NCI-H446 (cell line): ENCODE measurements around the gene LRRC32.

Source experiments
- DNase-seq, 2 experiments: peaks; one replicate each; lab custom pipeline; 2025; lab: John Stamatoyannopoulos, UW

The LRRC32 gene

DNA sequence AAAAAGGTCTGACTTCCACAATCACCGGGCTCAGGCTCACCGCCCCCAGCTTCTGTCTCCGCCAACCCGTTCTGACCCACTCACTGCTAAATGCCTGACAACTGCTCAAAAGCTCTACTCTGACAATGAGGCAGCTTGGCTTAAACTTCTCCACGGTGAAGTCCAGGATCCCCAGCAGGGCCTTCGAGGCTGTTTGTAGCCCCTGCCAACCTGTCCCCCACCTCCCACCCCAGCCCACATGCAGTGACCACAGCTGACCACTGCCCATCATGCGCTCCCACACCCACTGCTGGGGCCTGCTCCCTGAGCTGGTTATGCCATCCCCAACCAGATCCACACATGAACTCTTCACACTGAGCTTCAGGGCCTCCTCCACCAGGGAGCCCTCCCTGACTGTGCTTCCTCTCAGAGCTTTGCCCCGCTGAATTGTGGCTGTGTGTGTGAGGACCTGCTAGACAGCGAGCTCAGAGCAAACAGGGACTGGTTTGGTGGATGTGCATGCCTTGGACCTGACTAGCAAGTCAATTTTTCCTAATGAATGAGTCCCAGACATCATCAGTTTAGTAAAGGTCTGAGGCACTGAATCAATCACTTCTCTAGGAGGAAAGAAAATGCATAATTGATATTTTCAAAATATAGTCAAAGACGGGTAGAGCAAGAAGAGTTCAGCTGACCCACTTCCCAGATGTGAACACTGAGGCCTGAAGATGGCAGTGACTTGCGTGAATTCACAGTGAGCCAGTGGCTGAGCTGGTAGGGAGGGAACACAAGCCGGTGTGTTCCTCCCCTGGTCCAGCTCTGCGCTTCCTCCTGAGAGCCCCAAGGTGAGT is 7.7 kb downstream of the LRRC32 start:
- no peak for DNase-seq

DNA sequence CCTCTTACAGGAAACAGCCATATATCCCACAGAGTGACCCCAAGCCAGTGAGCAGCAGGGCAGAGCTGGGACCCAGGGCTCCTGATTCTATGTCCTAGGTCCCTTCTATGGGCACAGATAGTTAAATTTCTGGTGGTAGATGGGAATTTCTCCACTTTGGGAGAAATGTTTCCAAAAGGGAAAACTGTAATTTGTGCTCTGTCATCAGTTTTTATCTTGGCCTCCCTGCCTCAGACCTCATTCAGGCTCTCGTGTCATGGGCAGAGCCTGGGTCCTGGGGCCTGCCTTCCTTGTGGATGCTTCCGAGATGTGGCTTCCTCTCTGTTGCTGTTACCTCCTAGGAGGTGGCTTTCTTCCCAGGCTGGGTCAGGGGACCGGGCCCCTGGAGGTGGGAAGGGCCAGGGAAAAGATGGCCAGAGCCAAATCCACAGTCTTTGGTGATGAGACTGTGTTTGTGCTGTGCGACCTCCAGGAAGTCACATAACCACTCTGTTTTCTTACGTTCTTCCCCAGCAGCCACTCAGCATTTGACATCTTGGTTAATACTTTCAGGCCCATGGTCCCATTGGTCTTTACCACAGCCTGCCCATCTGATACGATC is 8.6 kb downstream of the LRRC32 start:
- no peak for DNase-seq

DNA sequence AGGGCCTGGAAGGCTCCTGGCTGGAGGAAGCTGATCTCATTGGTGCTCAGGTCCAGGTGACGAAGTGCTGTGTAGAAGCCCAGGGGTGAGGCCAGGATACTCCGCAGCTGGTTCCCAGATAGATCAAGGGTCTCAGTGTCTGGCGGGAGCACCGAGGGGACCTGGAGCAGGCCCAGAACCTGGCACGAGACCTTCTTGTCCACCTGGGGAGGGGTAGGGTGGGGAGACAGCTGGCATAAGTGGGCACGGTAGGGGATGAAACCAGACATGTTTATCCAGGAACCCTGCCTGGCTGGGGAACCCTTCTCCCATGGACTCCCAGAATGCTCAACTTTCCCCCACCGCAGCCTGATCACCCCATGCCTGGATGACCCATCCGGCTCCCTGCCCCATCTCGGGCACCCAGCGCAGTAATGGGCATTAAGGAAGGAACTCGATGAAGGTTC is 9.2 kb downstream of the LRRC32 start:
- DNase-seq = no peak

DNA sequence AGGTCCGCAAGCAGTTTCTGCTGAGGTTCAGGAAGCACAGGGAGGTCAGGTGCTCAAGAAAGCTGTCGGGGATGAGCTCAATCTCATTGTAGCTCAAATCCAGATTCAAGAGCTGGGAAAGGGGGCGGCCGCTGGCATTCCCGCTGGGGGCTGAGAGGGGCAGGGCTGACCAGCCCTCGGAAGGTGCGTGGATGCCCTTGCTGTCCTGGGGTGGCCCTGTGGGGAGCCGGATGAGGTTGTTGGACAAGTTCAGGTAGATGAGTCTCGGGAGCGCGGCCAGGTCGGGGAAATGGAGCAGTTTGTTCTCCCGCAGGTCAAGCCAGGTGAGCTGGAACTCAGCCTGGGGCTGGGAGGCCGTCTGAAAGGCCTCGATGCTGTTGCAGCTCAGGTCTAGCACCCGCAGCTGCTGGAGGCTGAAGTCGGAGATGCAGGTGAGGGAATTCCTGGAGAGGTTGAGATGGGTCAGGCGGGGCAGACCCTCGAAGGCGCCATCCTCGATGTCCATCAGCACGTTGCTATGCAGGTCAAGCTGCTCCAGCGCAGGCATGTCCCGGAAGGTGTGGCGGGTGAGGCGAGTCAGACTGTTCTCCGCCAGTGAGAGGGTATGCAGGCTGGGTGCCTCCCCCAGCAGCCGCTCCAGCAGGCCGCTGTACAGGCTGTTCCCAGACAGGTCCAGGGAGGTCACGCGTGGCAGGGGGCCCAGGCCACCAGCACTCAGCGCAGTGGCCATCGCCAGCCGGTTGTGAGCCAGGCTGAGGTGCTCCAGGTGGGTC is 9.8 kb downstream of the LRRC32 start:
- DNase-seq = no peak

DNA sequence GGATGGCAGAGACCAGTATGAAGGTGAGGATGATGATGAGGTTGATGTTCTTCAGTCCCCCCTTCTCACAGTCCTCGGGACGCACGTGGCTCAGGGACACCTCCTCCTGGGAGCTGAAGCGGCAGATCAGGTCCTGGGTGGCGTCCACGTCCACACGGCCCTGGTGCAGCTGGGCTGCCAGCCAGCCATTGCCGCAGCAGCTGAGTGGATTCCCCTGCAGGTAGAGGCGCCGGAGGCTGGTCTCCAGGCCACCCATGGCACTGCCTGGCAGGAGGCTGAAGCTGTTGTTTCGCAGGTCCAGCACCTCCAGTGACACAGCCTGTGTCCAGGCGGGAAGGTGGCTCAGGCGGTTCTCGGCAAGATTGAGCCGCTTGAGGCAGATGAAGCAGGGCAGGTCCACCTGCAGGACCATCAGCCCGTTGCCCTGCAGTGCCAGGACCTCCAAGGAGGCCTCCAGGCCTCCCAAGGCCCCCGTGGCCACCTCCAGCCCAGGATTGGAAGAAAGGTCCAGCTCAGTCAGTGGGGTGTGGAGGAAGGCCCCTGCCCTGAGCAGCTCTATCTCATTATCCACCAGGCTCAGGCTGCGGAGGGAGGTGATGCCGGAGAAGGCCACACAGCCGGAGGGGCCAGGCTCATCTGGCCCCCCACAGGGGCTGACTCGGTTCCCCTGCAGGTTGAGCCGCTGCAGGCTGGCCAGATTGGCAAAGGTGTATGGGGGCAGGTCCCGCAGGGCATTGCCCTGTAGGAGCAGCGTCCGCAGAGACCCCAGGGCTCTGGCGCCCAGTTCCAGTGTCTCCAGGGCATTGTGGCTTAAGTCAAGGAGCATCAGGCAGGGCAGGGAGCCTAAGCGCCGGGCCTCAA is 10.6 kb downstream of the LRRC32 start:
- DNase-seq = no peak

DNA sequence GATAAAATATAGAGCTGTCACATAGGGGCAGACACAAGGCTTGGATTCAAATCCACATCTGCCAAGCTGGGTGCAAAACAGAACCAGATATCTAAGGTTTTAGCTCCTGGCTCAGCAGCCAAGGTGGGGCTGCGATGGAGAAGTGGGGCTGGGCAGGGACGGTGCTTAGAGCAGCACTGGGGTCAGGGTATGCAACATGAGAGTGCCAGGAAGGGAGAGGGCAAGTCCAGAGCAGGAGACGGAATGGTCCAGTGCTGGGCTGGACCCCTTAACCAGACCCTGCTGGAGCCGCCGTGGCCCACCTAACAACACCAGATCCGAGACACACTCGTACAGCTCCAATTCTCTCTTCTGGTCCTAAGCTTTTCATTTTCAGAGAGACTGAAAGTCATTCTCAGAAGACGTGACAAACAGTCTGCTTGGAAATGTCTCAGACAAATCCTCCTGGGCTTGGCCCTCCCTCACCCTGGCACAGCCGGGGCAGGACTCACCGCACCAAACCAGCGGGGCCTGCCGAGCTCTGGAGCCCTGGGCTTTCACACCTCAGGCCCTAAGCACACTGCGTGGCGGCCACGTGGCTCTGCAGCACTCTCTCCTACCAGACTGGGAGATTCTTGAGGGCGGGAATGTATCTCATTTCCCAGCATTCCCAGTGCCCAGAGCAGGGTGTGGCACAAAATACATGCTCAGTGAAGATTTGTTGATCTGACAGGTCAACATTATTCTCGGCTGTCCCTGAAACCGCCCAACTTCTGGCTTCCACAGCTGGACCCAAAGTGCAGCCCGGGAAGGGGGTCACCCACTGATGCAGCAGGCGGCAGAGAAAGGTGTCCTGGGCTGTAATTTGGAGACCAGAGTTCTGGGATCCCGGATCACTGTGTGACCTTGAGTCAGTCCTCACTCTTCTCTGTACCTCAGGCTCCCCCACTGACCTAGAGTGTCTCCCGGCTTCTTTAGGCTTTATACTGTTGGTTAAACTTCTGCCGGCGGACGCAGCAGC is 11.6 kb downstream of the LRRC32 start:
- no peak for DNase-seq

DNA sequence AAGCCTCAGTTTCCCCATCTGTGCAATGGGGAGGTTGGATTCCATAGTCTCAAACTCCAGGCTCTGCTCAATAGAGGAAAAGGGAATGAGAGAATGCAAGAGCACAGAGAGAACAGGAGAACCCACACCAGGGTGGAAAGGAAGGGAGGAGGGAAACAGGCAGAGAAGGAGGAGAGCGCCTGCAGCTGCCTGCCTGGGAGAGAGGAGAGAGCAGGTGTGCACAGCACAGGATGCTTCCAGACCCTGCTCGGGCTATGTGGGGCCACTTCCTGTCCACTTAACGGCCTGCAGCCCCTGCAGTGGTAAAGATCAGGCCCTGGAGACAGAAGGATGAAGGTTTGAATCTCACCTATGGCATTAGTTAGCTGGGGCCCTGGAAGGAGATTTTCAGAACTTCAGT is 12.3 kb downstream of the LRRC32 start:
- no peak for DNase-seq

DNA sequence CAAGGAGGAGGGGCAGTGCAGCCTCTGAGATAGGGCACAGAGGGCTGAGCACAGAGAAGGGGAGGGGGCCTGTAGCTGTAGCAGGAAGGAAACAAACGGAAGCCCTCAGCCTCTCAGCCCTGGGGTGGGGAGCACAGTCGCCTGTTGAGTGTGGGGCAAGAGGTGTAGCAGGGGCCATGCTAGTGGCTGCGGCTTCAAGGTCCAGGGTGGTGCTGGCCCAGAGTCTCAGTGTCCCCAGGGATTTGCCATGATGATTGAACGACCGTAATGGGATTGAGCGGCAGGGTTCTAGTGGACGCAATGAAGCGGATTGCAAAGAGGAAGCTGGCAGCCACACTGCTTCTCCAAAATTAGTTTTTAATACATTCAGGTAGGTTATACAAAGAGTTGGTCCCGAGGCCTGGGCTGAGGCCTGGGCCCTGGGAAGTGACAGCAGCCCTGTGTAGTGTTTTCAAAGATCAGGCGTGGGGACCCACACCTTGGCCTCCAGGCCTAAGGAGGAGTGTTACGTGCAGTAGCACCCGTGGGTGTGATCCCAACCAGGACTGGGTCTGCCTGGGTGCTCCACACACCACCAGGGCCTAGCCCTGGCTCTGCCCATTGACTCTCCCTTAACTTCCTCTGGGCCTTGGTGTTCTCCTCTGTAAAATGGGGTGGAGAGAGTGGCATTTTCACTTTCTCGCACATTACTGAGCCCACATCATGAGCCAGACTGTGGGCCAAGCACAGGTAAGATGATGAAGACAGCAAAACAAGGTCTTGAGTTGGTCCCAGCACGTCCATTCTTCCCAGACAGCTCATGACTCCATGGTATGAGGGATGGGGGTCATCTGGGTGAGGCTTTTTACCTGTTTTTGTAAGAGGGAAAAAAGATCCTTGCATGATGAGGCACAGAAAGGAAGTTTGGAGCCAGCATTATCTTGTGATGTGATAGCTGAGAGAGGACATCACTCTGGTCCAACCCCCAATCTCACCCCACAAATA is 13.1 kb downstream of the LRRC32 start:
- no peak for DNase-seq

DNA sequence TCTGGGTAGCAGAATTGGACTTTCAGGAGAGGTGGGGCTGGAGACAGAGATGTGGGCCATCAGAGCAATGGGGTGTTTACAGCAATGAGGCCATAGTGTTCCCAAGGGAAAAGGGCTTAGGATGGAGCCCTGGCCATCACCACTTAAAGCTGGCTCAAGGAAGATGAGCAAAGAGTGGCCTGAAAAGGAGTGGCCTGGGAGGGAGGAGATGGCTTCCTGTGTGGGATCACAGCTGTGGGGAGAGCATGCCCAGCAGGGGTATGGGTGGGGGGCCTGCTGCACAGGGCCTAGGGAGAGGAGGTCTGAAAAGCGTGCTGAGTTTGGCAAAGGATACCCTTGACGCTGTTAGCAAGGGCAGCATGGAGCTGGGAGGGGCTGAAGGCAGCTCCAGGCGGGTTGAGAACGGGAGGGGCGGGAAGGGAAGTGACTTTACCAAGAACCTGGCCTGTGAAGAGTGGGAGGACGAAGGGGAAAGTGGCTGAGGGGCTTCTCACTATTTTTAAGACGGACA is 13.9 kb downstream of the LRRC32 start:
- no peak for DNase-seq

DNA sequence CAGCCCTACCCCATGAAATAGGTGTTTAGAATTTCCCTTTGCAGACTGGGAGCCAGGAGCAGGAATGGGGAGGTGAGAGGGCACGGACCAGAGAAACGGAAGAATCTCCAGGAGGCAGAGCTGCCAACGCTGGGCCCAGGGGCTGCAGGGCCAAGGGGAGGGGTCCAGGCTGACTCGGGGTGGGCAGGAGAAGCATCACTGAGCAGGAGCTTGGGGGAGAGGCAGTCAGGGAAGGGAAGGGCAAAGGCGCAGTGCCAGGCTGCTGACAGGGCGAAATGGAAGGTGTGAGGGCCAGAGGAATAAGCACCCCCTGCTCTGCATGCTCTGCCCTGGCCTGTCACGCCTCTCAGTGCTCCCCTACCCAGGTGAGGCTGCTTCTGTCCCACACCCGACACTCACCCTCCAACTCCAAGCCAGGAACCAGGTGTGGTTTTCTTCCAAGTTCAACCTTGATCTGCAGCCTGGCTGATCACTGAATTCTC is 14.5 kb downstream of the LRRC32 start:
- DNase-seq = no peak

DNA sequence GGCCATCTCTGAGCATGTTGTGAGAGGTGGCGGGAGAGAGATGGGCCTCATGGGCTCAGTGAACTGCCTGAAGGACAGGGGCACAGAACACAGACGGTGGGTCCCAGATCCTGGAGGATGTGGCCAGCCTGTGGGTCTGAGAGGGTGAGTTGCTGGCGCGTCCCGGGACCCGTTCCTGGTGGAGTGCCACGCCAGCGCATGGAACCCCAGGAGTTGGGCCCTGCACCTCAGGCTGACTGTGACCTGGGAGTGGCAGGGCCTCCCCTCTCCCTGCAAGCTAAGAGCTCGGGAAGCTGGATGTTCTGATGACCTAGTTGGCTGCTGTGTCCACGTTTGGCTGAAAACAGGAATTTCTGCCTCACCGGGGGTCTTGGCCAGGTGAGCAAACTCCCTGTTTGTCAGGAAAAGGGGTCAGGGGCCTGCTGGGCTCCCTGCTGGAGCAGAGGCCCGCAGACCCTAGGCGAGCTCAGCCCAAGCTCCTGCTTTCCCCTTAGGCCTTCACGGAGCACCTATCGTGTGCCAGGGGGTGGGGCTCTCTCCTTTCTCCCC is 15.0 kb downstream of the LRRC32 start:
- no peak for DNase-seq

DNA sequence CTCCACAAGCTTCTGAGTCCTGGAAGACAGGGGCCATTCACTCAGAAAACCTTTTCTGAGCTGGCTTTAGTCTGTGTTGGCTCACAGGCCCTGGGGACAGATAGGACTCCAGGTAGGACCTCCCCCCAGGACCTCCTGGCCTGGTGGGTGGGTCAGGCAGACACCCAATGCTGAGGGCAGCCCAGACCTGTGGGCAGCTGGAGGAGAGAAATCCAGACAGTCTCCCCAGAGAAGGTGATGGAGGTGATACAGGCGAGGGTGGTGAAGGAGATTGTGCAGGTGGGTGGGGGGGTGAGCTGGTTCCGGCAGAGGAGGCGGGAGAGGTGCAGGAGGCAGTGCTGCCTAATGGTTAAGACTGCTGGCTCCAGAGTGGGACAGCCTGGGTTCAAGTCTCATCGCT is 15.6 kb downstream of the LRRC32 start:
- DNase-seq = no peak

DNA sequence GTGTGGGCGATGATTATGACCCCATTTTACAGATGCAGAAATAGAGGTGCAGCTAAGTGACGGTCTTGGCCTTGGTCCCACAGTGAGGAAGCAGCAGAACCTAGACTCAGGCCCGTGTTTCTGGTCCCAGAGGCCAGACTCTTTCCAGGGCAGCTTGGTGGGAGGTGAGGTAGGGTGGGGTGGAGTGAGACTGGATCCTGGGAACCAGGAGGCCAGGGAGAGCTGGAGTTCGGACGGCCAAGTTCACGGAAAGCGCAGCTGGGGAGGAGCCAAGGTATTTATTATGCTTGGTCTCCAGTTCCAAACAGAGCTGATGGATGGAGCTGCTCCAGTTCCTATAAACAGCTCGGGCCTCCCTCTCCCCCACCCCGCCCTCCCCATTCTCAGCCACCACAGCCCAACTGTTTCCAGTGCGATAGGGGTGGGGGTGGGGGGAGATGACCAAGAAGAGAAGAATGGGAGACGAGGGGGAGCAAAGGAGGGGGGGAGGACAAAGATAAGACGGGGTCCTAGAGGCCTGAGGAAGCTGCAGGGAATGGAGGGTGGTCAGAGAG is 16.2 kb downstream of the LRRC32 start:
- peak; percentile 40 to 82 for DNase-seq

DNA sequence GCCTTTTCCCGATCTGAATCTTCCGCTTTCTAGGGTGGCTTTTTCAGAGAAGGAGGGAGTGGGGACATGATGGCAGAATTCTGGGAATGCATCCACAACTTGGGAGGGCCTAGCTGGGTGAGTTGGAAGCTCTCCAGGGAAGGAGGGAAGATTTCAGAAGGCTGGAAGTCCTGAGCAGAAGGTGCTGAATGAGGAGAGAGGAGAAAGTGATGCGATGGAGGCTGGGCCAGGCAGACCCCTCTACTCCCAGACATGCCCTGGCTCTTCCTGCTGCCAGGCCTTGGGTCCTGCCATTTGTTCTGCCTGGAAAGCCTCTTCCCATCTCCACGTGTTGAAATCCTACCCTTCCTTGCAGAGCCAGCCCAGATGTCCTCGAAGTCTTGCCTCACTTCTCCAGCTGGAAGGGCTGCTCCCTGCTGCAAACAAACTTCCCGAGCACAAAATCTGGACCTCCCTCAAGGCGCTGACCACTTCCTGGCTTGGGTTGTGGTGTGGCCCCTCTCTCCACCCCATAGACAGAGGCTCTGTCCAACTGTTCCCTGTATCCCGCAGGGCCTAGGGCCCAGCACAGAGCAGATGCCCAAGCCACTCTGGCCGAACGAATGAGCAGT is 16.8 kb downstream of the LRRC32 start:
- DNase-seq = peak; percentile 23 to 91

DNA sequence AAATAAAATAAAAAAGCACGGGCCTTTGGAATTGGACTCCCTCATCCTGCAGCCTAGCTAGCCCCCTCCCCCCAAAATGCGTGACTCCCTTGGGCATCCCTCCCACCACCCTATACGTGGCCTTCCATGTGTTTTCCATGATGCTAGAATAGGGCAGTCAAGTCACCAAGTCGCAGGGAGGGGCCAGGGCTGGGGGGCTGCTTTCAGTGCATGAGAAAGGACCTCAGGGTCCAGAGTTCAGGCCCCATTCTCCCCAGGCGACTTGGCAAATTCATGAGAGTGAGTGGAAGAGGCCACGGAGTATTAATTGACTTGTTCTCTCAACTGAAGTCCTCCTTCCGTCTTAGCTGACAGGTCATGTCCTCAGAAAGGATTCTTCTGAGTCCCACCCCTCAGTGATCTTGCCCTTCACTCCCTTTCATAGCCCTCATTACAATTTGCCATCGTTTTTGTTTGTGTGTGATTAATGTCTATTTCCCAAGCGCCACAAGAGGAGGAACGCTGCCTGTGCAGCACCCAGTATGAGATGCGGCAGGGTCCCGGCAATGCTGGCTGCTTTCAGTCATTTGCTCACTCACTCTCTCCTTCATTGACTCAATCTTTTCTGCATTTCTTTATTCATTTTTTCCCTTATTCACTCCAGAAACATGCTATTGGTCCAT is 17.4 kb downstream of the LRRC32 start:
- DNase-seq = no peak

DNA sequence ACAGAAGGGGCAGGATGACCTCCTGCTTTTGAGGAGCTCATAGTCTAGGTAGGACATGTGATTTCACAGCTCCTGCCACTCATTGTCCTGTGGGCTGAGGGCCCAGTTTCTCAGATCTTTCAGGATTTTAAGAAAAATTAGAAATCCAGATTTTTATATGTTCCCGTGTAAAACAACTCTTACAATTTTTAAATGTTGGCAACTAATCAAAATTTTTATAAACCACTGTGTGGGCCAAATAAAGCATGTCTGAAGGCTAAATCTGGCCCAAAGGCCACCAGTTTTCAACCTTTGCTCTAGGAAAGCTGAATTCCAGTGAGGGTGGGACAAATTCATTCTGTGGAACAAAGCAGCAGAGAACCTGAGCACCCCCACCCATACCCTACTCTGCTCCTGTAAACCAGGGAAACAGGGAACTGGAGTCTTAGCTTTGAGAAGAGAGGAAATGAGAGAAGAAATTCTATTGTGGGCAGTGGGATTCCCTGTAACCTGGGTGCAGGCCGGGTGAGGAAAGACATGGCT is 20.6 kb downstream of the LRRC32 start:
- no peak for DNase-seq

DNA sequence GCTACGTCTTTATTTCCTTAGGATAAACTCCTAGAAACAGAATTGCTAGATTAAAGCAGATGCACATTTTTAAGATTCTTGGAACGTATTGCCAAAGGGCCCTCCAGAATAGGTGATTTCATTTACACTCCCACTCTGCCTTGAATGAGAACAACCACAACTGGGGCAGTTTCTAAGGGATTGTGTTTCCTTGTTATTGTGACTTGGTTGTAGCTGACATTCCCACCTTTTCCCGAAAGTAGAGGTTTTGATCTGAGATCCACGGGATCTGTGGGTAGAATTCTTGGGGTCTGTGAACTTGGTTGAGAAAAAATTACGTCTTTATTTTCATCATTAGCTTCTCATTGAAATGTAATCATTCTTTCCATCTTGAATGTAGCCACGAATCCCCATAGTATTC is 21.5 kb downstream of the LRRC32 start:
- no peak for DNase-seq
